ENCODE results near the gene TNFSF15. TPM values are rescaled to one million over a fixed set of nuclear protein-coding genes. Genes with fewer than 3 reads are reported as not detected.

TNFSF15 gene
- total and polyA plus RNA-seq, 4 donors: 2.0 to 24.5 (median 4.2) TPM

DNA sequence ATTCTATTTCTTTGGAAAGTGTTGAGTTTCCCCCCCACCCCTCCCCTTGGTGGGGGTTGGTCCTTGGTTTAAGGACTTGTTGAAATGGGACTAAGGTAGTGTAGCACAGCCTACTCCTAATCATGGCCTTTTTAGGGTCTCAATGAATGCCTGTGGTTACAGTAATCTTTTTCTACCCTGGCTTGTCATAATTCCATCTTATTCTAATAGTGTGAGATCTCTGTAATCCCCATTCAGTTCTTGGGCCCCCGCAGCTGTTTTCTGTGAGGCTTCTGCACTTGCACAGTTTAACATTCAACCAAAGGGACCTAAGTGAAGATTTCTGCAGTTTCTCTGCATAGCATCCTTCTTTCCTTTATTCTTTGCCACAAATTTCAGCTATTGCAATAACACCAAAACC lies 30.7 kb downstream of the TNFSF15 start:
- Histone ChIP-seq H3K27me3 (ENCODE audit: control insufficient read depth in 3 of 3, insufficient read depth in 3 of 3, low read length in 2 of 3) (no peaks in the 10 kb centered on the region), H3K9ac (ENCODE audit: insufficient read depth in 1 of 2, low read length in 2 of 2) (no peak overlapping the region), H3K36me3 (ENCODE audit: control insufficient read depth in 4 of 4, insufficient read depth in 4 of 4, low read length in 4 of 4) (no peaks in the 10 kb centered on the region), H3K27ac (ENCODE audit: low read depth in 1 of 2, low read length in 1 of 2) (no peak overlapping the region), H3K4me1 (ENCODE audit: control insufficient read depth in 5 of 5, insufficient read depth in 5 of 5, low read length in 5 of 5) (peaks cover 0 to 5% (median 0%) of the 10 kb centered on the region in 5 donors), H3K9me3 (ENCODE audit: control insufficient read depth in 4 of 4, insufficient read depth in 3 of 4, low read length in 3 of 4) (no peaks in the 10 kb centered on the region), H3K4me3 (no peak overlapping the region)
- DNase-seq: no peak
- TF ChIP-seq, protein P1, sequence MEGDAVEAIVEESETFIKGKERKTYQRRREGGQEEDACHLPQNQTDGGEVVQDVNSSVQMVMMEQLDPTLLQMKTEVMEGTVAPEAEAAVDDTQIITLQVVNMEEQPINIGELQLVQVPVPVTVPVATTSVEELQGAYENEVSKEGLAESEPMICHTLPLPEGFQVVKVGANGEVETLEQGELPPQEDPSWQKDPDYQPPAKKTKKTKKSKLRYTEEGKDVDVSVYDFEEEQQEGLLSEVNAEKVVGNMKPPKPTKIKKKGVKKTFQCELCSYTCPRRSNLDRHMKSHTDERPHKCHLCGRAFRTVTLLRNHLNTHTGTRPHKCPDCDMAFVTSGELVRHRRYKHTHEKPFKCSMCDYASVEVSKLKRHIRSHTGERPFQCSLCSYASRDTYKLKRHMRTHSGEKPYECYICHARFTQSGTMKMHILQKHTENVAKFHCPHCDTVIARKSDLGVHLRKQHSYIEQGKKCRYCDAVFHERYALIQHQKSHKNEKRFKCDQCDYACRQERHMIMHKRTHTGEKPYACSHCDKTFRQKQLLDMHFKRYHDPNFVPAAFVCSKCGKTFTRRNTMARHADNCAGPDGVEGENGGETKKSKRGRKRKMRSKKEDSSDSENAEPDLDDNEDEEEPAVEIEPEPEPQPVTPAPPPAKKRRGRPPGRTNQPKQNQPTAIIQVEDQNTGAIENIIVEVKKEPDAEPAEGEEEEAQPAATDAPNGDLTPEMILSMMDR (IDR thresholded peaks at IDR 0.05; ENCODE audit: control extremely low read depth, extremely low read depth): no peak
- WGBS, 2 donors: 96 to 100% methylated on average over 1 of the region's 1 CpG
- no peak for ATAC-seq (ENCODE audit: insufficient read depth, low FRiP score)

DNA sequence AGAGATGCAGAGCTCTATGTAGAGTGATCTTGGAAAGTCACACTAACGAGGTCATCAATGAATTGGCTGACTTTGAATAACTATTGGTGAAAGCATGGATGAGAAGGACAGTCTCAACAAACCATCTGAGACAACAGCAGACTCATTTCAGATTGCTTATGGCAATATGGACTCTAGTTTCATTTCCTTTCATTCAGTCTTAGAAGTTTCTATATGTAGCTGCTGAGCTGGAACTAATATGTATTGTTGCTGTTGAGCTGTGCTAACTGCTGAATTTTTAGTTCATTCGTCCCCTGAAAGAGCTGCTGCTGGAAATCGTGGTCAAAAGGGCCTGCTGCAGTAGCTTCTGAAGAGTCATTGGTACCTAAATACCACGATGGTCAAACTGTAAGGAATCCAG lies 31.3 kb downstream of the TNFSF15 start:
- ATAC-seq (ENCODE audit: insufficient read depth, low FRiP score) (no peak), DNase-seq (no peak)
- TF ChIP-seq, protein P1 (IDR thresholded peaks at IDR 0.05; ENCODE audit: control extremely low read depth, extremely low read depth): no peak
- H3K27me3 ChIP-seq (ENCODE audit: control insufficient read depth in 3 of 3, insufficient read depth in 3 of 3, low read length in 2 of 3): no peaks in the 10 kb centered on the region
- no peak overlapping the region for H3K27ac ChIP-seq (ENCODE audit: low read depth in 1 of 2, low read length in 1 of 2)
- no peak overlapping the region for H3K4me3 ChIP-seq
- H3K36me3 ChIP-seq (ENCODE audit: control insufficient read depth in 4 of 4, insufficient read depth in 4 of 4, low read length in 4 of 4): no peaks in the 10 kb centered on the region
- WGBS, 2 donors: 73 to 78% methylated on average over 4 of the region's 4 CpGs
- no peaks in the 10 kb centered on the region for H3K9me3 ChIP-seq (ENCODE audit: control insufficient read depth in 4 of 4, insufficient read depth in 3 of 4, low read length in 3 of 4)
- H3K9ac ChIP-seq (ENCODE audit: insufficient read depth in 1 of 2, low read length in 2 of 2): no peak overlapping the region
- H3K4me1 ChIP-seq (ENCODE audit: control insufficient read depth in 5 of 5, insufficient read depth in 5 of 5, low read length in 5 of 5): peaks cover 0 to 10% (median 0%) of the 10 kb centered on the region in 5 donors

DNA sequence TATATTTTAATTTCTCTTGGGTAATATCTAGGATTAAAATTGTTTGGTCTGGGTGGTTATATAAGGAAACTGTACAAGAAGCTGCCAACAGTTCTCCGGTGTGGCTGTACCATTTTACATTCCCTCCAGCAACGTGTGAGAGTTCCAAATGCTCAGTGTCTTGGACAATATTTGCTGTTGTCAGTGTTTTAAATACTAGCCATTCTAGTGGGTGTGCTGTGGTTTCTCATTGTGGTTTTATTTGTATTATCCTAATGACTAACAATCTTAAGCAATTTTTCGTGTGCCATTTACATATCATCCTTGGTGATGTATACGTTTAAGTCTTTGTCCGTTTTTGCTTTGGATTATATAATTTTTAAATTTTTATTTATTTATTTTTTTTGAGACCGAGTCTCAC lies 34.0 kb downstream of the TNFSF15 start:
- H3K27ac ChIP-seq (ENCODE audit: low read depth in 1 of 2, low read length in 1 of 2): no peak overlapping the region
- no peak overlapping the region for H3K9ac ChIP-seq (ENCODE audit: insufficient read depth in 1 of 2, low read length in 2 of 2)
- H3K27me3 ChIP-seq (ENCODE audit: control insufficient read depth in 3 of 3, insufficient read depth in 3 of 3, low read length in 2 of 3): no peaks in the 10 kb centered on the region
- TF ChIP-seq, protein P1 (IDR thresholded peaks at IDR 0.05; ENCODE audit: control extremely low read depth, extremely low read depth): no peak
- H3K9me3 ChIP-seq (ENCODE audit: control insufficient read depth in 4 of 4, insufficient read depth in 3 of 4, low read length in 3 of 4): no peaks in the 10 kb centered on the region
- no peak for ATAC-seq (ENCODE audit: insufficient read depth, low FRiP score)
- DNase-seq: no peak
- H3K4me1 ChIP-seq (ENCODE audit: control insufficient read depth in 5 of 5, insufficient read depth in 5 of 5, low read length in 5 of 5): peaks cover 0 to 9% (median 4%) of the 10 kb centered on the region in 5 donors
- no peak overlapping the region for H3K4me3 ChIP-seq
- no peaks in the 10 kb centered on the region for H3K36me3 ChIP-seq (ENCODE audit: control insufficient read depth in 4 of 4, insufficient read depth in 4 of 4, low read length in 4 of 4)
- 83 to 88% methylated on average over 6 of the region's 6 CpGs for WGBS, 2 donors

DNA sequence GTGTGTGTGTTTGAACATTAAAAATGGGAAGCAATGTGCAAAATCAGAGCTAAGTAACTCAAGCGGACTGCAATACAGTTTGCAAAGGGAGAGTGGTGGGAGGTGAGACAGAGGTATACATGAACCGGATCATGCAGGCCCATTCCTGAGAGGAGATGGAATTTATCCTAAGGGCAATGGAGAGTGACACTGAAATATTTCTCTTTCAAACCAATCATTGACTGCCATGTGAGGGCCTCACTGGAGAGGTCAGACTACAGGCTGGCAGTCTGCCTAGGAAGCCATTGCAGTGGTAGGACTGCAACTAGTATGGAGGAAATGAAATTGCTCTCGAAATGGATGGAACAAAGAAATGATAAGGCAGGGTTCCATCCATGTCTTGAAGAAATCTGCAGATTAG lies 34.8 kb downstream of the TNFSF15 start:
- 83 to 88% methylated on average over 3 of the region's 3 CpGs for WGBS, 2 donors
- TF ChIP-seq, protein P1 (IDR thresholded peaks at IDR 0.05; ENCODE audit: control extremely low read depth, extremely low read depth): no peak
- H3K4me1 ChIP-seq (ENCODE audit: control insufficient read depth in 5 of 5, insufficient read depth in 5 of 5, low read length in 5 of 5): peaks cover 0 to 9% (median 4%) of the 10 kb centered on the region in 5 donors
- H3K9ac ChIP-seq (ENCODE audit: insufficient read depth in 1 of 2, low read length in 2 of 2): no peak overlapping the region
- H3K4me3 ChIP-seq: no peak overlapping the region
- DNase-seq (peak in 1 of 3 donors; percentile 14), ATAC-seq (ENCODE audit: insufficient read depth, low FRiP score) (no peak)
- no peaks in the 10 kb centered on the region for H3K9me3 ChIP-seq (ENCODE audit: control insufficient read depth in 4 of 4, insufficient read depth in 3 of 4, low read length in 3 of 4)
- no peak overlapping the region for H3K27ac ChIP-seq (ENCODE audit: low read depth in 1 of 2, low read length in 1 of 2)
- H3K36me3 ChIP-seq (ENCODE audit: control insufficient read depth in 4 of 4, insufficient read depth in 4 of 4, low read length in 4 of 4): no peaks in the 10 kb centered on the region
- H3K27me3 ChIP-seq (ENCODE audit: control insufficient read depth in 3 of 3, insufficient read depth in 3 of 3, low read length in 2 of 3): no peaks in the 10 kb centered on the region
